Measurements from ENCODE around the gene CPT1A. TPM values are rescaled to one million over a fixed set of nuclear protein-coding genes. Genes with fewer than 3 reads are reported as not detected.

CPT1A gene
- total RNA-seq, 1 experiment from 2014 or later = 153 TPM

DNA sequence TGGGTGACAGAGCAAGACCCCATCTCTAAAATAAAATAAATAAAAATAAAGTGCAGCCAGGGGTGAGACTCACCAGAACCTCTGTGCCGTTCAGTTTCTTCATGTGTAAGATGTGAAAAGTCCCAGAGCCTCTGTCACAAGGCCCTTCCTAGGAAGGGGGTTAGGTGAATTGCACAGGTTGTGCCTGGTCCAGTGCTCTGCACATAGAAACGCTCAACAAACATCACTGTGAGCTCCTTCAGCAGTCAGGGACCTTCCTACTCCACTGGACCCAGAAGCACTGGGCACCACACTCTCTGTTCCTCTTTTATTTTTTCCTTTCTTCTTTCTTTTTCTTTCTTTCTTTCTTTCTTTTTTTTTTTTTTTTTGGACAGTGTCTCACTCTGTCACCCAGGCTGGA lies 39.6 kb upstream of the CPT1A start:
- in situ Hi-C loops (cut with HindIII; ENCODE audit: low pct_unique_long_range_greater_than_20kb, low sequenced_read_pairs) (no loop called here), intact Hi-C loops (cut with micrococcal nuclease; ENCODE audit: unreplicated experiment) (no loop called here)
- ATAC-seq (no peak), DNase-seq (ENCODE audit: low read depth, low spot score) (no peak)
- H3K36me3 ChIP-seq (ENCODE audit: control insufficient read depth, insufficient read depth, low read length) = no peaks in the 10 kb centered on the region
- BruUV-seq (replicated peaks) = no TSS peak
- no peak overlapping the region for H3K27ac ChIP-seq (ENCODE audit: low read length)
- CTCF ChIA-PET = interaction anchor here (0.5 kb wide), 1 partner anchor 804 kb away, joined by 6 read pairs; no protein-coding TSS in a partner anchor
- H3K27me3 ChIP-seq (ENCODE audit: control insufficient read depth, insufficient read depth, low read length) = no peaks in the 10 kb centered on the region
- no peaks in the 10 kb centered on the region for H3K4me1 ChIP-seq (ENCODE audit: control insufficient read depth, insufficient read depth, low read length)
- no peak overlapping the region for H3K4me3 ChIP-seq (ENCODE audit: low read depth in 2 of 2, low read length in 2 of 2)
- TF ChIP-seq POLR2AphosphoS5 (IDR thresholded peaks at IDR 0.05; ENCODE audit: low read depth, low read length) (no peak), SIN3A (IDR thresholded peaks at IDR 0.05; ENCODE audit: borderline replicate concordance, insufficient read depth, low read depth, low read length) (no peak), TCF7L2 (IDR thresholded peaks at IDR 0.05; ENCODE audit: low read depth, low read length) (no peak)
- TF ChIP-seq, protein P1, sequence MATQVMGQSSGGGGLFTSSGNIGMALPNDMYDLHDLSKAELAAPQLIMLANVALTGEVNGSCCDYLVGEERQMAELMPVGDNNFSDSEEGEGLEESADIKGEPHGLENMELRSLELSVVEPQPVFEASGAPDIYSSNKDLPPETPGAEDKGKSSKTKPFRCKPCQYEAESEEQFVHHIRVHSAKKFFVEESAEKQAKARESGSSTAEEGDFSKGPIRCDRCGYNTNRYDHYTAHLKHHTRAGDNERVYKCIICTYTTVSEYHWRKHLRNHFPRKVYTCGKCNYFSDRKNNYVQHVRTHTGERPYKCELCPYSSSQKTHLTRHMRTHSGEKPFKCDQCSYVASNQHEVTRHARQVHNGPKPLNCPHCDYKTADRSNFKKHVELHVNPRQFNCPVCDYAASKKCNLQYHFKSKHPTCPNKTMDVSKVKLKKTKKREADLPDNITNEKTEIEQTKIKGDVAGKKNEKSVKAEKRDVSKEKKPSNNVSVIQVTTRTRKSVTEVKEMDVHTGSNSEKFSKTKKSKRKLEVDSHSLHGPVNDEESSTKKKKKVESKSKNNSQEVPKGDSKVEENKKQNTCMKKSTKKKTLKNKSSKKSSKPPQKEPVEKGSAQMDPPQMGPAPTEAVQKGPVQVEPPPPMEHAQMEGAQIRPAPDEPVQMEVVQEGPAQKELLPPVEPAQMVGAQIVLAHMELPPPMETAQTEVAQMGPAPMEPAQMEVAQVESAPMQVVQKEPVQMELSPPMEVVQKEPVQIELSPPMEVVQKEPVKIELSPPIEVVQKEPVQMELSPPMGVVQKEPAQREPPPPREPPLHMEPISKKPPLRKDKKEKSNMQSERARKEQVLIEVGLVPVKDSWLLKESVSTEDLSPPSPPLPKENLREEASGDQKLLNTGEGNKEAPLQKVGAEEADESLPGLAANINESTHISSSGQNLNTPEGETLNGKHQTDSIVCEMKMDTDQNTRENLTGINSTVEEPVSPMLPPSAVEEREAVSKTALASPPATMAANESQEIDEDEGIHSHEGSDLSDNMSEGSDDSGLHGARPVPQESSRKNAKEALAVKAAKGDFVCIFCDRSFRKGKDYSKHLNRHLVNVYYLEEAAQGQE (IDR thresholded peaks at IDR 0.05; ENCODE audit: insufficient read depth in 1 of 2, low read depth in 2 of 2, low read length in 1 of 2) = no peak
- POLR2A ChIA-PET = no interaction called here
- H3K9me3 ChIP-seq (ENCODE audit: control insufficient read depth, insufficient read depth, low read depth, low read length) = no peaks in the 10 kb centered on the region

DNA sequence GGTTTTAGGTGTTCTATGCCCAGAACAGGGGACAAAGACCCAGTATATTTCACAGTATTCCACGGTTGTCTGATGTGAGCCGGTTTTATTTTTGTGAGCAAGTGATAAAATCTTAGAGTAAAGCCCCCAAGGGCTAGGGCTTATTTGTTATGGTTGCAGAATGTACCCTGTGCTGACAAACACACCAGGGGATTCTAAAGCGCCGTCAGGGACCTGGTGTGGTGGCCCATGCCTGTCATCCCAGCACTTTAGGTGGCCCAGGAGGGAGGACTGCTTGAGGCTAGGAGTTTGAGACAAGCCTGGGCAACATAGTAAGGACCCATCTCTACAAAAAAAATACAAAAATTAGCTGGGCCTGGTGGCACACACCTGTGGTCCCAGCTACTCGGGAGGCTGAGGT lies 39.1 kb upstream of the CPT1A start:
- no peaks in the 10 kb centered on the region for H3K9me3 ChIP-seq (ENCODE audit: control insufficient read depth, insufficient read depth, low read depth, low read length)
- no peaks in the 10 kb centered on the region for H3K27me3 ChIP-seq (ENCODE audit: control insufficient read depth, insufficient read depth, low read length)
- POLR2A ChIA-PET = no interaction called here
- TF ChIP-seq, protein P1 (IDR thresholded peaks at IDR 0.05; ENCODE audit: insufficient read depth in 1 of 2, low read depth in 2 of 2, low read length in 1 of 2) = no peak
- TF ChIP-seq TCF7L2 (IDR thresholded peaks at IDR 0.05; ENCODE audit: low read depth, low read length) (no peak), POLR2AphosphoS5 (IDR thresholded peaks at IDR 0.05; ENCODE audit: low read depth, low read length) (no peak), SIN3A (IDR thresholded peaks at IDR 0.05; ENCODE audit: borderline replicate concordance, insufficient read depth, low read depth, low read length) (no peak)
- TF ChIP-seq, protein P2, sequence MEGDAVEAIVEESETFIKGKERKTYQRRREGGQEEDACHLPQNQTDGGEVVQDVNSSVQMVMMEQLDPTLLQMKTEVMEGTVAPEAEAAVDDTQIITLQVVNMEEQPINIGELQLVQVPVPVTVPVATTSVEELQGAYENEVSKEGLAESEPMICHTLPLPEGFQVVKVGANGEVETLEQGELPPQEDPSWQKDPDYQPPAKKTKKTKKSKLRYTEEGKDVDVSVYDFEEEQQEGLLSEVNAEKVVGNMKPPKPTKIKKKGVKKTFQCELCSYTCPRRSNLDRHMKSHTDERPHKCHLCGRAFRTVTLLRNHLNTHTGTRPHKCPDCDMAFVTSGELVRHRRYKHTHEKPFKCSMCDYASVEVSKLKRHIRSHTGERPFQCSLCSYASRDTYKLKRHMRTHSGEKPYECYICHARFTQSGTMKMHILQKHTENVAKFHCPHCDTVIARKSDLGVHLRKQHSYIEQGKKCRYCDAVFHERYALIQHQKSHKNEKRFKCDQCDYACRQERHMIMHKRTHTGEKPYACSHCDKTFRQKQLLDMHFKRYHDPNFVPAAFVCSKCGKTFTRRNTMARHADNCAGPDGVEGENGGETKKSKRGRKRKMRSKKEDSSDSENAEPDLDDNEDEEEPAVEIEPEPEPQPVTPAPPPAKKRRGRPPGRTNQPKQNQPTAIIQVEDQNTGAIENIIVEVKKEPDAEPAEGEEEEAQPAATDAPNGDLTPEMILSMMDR (IDR thresholded peaks at IDR 0.05) = no peak
- in situ Hi-C loops (cut with HindIII; ENCODE audit: low pct_unique_long_range_greater_than_20kb, low sequenced_read_pairs) (no loop called here), intact Hi-C loops (cut with micrococcal nuclease; ENCODE audit: unreplicated experiment) (no loop called here)
- H3K27ac ChIP-seq (ENCODE audit: low read length) = no peak overlapping the region
- H3K36me3 ChIP-seq (ENCODE audit: control insufficient read depth, insufficient read depth, low read length) = no peaks in the 10 kb centered on the region
- DNase-seq (ENCODE audit: low read depth, low spot score) (no peak), ATAC-seq (no peak)
- H3K4me3 ChIP-seq (ENCODE audit: low read depth in 2 of 2, low read length in 2 of 2) = no peak overlapping the region
- no TSS peak for BruUV-seq (replicated peaks)
- CTCF ChIA-PET = interaction anchor here (0.6 kb wide), 1 partner anchor 497 kb away, joined by 4 read pairs; no protein-coding TSS in a partner anchor
- no peaks in the 10 kb centered on the region for H3K4me1 ChIP-seq (ENCODE audit: control insufficient read depth, insufficient read depth, low read length)
